ENCODE data around the gene DYNLT5. TPM values are rescaled to one million over a fixed set of nuclear protein-coding genes. Genes with fewer than 3 reads are reported as not detected.
A peak's percentile ranks its signal among the peaks of the same experiment; 100 is the strongest.

Gene DYNLT5
- total RNA-seq, 4 donors from 2014 or later = 1.2 to 3.1 (median 1.7) TPM

DNA sequence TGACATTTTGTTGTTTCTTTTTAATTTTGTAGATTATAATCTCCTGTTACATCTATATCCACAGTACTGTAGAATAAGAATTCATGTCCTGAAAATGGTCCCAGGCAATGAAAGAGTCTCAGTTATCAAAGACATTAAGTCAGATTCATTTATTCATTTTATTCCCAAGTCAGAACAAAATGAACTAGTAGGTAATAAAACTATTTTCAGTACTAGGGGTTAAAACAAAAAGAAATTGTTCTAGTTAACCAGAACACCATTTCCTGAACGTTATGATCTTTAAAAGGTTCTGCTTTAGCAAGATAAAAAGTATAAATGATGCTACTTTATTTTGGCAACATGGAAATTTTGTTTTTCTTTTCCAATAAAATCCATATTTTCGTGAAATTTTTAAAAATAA is 6.8 kb upstream of the DYNLT5 start:
- Histone ChIP-seq H3K9me3 (no peaks in the 10 kb centered on the region), H3K27me3 (no peaks in the 10 kb centered on the region), H3K36me3 (no peaks in the 10 kb centered on the region), H3K27ac (replicated peaks in 1 of 4) (no peak overlapping the region), H3K4me1 (no peaks in the 10 kb centered on the region), H3K4me3 (no peak overlapping the region)
- intact Hi-C loops (cut with DNase I) = no loop called here
- TF ChIP-seq EP300 (IDR thresholded peaks at IDR 0.05) (no peak), POLR2AphosphoS5 (IDR thresholded peaks at IDR 0.05) (no peak), POLR2A (IDR thresholded peaks at IDR 0.05; ENCODE audit: low read depth) (no peak)
- TF ChIP-seq, protein P1, sequence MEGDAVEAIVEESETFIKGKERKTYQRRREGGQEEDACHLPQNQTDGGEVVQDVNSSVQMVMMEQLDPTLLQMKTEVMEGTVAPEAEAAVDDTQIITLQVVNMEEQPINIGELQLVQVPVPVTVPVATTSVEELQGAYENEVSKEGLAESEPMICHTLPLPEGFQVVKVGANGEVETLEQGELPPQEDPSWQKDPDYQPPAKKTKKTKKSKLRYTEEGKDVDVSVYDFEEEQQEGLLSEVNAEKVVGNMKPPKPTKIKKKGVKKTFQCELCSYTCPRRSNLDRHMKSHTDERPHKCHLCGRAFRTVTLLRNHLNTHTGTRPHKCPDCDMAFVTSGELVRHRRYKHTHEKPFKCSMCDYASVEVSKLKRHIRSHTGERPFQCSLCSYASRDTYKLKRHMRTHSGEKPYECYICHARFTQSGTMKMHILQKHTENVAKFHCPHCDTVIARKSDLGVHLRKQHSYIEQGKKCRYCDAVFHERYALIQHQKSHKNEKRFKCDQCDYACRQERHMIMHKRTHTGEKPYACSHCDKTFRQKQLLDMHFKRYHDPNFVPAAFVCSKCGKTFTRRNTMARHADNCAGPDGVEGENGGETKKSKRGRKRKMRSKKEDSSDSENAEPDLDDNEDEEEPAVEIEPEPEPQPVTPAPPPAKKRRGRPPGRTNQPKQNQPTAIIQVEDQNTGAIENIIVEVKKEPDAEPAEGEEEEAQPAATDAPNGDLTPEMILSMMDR (IDR thresholded peaks at IDR 0.05) = no peak
- DNase-seq (ENCODE audit: extremely low spot score) = no peak
- WGBS = 73% methylated on average over 2 of the region's 2 CpGs

DNA sequence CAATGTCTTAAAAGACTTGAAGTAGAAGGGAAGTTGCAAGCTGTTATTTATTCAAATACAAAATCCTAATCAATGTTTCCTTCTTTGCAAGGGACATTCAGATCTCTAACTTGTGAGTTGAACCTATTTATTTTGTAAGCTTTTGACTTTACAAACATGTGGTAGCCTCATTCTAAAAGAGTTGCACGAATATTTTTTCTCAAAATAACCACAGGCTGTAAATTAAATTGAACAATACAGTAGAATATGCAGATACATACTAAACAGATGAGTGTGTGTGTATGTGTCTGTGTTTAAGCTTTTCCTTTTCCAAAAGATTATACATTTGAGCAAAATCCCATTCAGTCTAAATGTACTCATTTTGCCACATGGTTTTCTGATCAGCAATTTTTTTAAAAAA is 4.8 kb upstream of the DYNLT5 start:
- Histone ChIP-seq H3K4me3 (no peak overlapping the region), H3K36me3 (no peaks in the 10 kb centered on the region), H3K27ac (replicated peaks in 1 of 4) (no peak overlapping the region), H3K9me3 (no peaks in the 10 kb centered on the region), H3K27me3 (peaks cover 0 to 6% (median 0%) of the 10 kb centered on the region in 4 donors), H3K4me1 (peaks cover 2 to 11% (median 9%) of the 10 kb centered on the region in 4 donors)
- no peak for DNase-seq (ENCODE audit: extremely low spot score)
- intact Hi-C loops (cut with DNase I) = no loop called here
- TF ChIP-seq, protein P1 (IDR thresholded peaks at IDR 0.05) = no peak
- TF ChIP-seq POLR2A (IDR thresholded peaks at IDR 0.05; ENCODE audit: low read depth) = no peak
- TF ChIP-seq EP300 (IDR thresholded peaks at IDR 0.05) = no peak
- no peak for TF ChIP-seq POLR2AphosphoS5 (IDR thresholded peaks at IDR 0.05)
- 29% methylated on average over 1 of the region's 1 CpG for WGBS

DNA sequence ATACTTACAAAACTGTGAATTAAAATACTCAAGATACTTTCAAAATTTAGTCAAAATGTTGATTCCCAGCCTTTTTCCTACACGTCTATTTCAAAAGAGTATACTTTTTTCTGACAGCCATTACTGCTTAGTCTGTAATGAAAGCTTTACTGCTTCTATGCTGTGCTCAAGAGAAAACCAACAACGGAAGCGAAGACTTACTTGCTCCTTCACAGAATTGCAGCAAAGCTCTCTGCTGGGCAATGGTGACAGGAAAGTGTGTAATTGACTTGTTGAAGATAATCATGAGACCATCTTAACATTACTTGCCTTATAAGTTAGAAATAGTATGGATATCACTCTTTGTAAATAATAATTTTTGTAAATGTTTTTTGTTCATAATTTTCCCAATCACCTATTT is 1.7 kb upstream of the DYNLT5 start:
- no peak overlapping the region for H3K27ac ChIP-seq (replicated peaks in 1 of 4)
- 72% methylated on average over 3 of the region's 3 CpGs for WGBS
- intact Hi-C loops (cut with DNase I) = no loop called here

DNA sequence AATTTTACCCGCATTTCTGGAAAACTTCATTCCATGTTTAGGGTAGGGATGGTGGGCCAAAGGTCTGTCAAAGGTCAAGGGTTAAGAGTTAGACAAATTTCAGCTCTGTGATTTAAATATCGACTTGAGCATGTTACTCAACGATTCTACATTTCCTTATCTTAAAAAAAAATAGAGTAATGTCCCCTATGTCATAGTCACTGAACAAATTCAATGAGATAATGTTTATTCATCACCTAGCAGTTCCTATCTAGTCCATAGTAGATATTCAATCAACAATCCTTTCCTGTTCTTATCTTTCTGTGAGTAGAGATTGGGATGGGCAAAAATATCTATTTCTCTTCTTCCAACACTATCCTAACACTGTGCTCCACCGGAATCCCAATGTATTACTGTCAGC is 1.1 kb upstream of the DYNLT5 start:
- Histone ChIP-seq H3K27me3 (peaks cover 0 to 6% (median 0%) of the 10 kb centered on the region in 4 donors), H3K4me3 (no peak overlapping the region), H3K36me3 (no peaks in the 10 kb centered on the region), H3K9me3 (no peaks in the 10 kb centered on the region), H3K4me1 (peaks cover 7 to 18% (median 14%) of the 10 kb centered on the region in 4 donors), H3K27ac (replicated peaks in 1 of 4) (peak overlapping the region in 1 of 4 donors; percentile 37)
- TF ChIP-seq, protein P1 (IDR thresholded peaks at IDR 0.05) = no peak
- TF ChIP-seq EP300 (IDR thresholded peaks at IDR 0.05) (no peak), POLR2AphosphoS5 (IDR thresholded peaks at IDR 0.05) (no peak), POLR2A (IDR thresholded peaks at IDR 0.05; ENCODE audit: low read depth) (no peak)
- 90% methylated on average over 4 of the region's 4 CpGs for WGBS
- intact Hi-C loops (cut with DNase I) = no loop called here
- DNase-seq (ENCODE audit: extremely low spot score) = no peak

More for the DNA sequence above, 1.7 kb upstream of the DYNLT5 start:
- Histone ChIP-seq H3K36me3 (no peaks in the 10 kb centered on the region), H3K4me3 (no peak overlapping the region), H3K27me3 (peaks cover 0 to 6% (median 0%) of the 10 kb centered on the region in 4 donors), H3K4me1 (peaks cover 7 to 18% (median 14%) of the 10 kb centered on the region in 4 donors), H3K9me3 (no peaks in the 10 kb centered on the region)
- TF ChIP-seq, protein P1 (IDR thresholded peaks at IDR 0.05) = no peak
- TF ChIP-seq POLR2AphosphoS5 (IDR thresholded peaks at IDR 0.05) = no peak
- no peak for TF ChIP-seq EP300 (IDR thresholded peaks at IDR 0.05)
- TF ChIP-seq POLR2A (IDR thresholded peaks at IDR 0.05; ENCODE audit: low read depth) = no peak
- no peak for DNase-seq (ENCODE audit: extremely low spot score)
